HFFc6 (cell line): Measurements from ENCODE around the gene SLC4A11. TPM values are rescaled to one million over a fixed set of nuclear protein-coding genes. Genes with fewer than 3 reads are reported as not detected.

Experiments used
- DNase-seq: peaks from one replicate; pipeline ENCODE4 v3.0.0-alpha.2; 2018
- H3K27ac Mint-ChIP-seq: 2 replicates; pipeline ENCODE4 v1.8.0; 2020; ENCODE audit warnings: mild to moderate bottlenecking, mixed read lengths
- H3K27me3 Mint-ChIP-seq: 2 replicates; pipeline ENCODE4 v1.8.0; 2021; ENCODE audit warnings: mild to moderate bottlenecking, moderate library complexity, mixed read lengths; ENCODE audit not compliant: insufficient read depth
- H3K36me3 Mint-ChIP-seq: 2 replicates; pipeline ENCODE4 v1.8.0; 2021; ENCODE audit warnings: low read depth, mixed read lengths
- H3K4me1 Mint-ChIP-seq: 2 replicates; pipeline ENCODE4 v1.8.0; 2020; ENCODE audit warnings: low read depth, mixed read lengths
- H3K4me3 Mint-ChIP-seq: 2 replicates; pipeline ENCODE4 v1.8.0; 2020; ENCODE audit warnings: mild to moderate bottlenecking, moderate library complexity, mixed read lengths
- H3K9me3 Mint-ChIP-seq: 2 replicates; pipeline ENCODE4 v1.8.0; 2020; ENCODE audit warnings: mild to moderate bottlenecking, mixed read lengths
- CTCF ChIP-seq: fragments of 200-600 bp; sonication (generic); IDR thresholded peaks from 2 replicates; pipeline ENCODE4 v1.5.0; 2021; ENCODE audit warnings: antibody characterized with exemption, mild to moderate bottlenecking
- total RNA-seq, 6 experiments: library from RNA; stranded (reverse); fragmentation: NEBNext Ultra II Directional; extraction: Animal tissue kit (Norgen Biotek cat#: 25700); gene quantifications; 2 replicates in 1 of 6; 3 replicates in 5 of 6; pipeline ENCODE4 v1.2.3, GENCODE V29; 2021

The SLC4A11 gene
- total RNA-seq, 6 experiments from 2014 or later, result 2.4 to 3.6 (median 3.1) TPM

DNA sequence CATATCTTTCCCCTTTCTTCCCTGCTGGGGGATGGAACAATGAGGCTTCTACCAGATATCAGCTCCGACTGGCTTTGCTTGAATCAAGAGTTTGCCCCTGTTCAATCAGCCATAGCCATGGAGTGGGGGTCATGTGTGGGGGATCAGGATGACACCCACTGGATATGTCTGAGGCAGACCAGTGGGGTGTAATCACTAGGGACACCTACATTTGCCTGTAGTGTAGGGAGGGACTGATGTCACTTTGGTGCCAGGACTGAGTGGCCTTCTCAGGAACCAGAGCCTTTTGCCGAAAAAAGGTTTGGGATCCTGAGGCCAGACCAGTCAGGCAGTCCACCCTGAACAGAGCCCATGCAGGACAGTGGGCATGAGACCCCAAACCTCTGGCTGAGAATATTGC, 28.6 kb downstream of the SLC4A11 start:
- Mint-ChIP-seq H3K27ac (peak overlapping the region; percentile 88), H3K4me1 (peaks cover 17% of the 10 kb centered on the region), H3K36me3 (no peaks in the 10 kb centered on the region; the same call in none of the 2 replicates), H3K4me3 (peak overlapping the region; percentile 92), H3K9me3 (no peaks in the 10 kb centered on the region), H3K27me3 (no peaks in the 10 kb centered on the region; the same call in 1 of the 2 replicates)
- TF ChIP-seq CTCF, result no peak
- DNase-seq, result no peak

DNA sequence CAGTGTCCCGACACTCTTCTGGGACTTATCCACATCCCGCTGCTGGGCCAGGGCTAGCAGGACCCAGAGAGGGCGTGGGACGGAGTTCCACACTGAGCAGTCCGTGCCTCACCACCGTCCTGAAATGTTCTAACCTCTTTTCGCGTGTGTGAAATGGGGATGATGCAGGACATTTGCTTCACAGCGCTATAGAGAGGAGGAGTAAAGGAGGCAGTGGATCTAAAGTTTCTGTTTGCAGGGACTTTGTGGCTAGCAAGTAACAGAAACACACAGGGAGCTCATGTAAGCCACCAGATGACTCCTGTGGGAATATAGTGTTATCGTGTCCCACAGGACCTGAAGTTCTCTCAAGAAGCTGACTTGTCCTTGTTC, 29.1 kb downstream of the SLC4A11 start:
- Mint-ChIP-seq H3K27ac (peak overlapping the region; percentile 88), H3K4me1 (peaks cover 17% of the 10 kb centered on the region), H3K9me3 (no peaks in the 10 kb centered on the region), H3K27me3 (no peaks in the 10 kb centered on the region; the same call in 1 of the 2 replicates), H3K4me3 (peak overlapping the region; percentile 92), H3K36me3 (no peaks in the 10 kb centered on the region; the same call in none of the 2 replicates)
- DNase-seq, result peak; percentile 17
- no peak for TF ChIP-seq CTCF

DNA sequence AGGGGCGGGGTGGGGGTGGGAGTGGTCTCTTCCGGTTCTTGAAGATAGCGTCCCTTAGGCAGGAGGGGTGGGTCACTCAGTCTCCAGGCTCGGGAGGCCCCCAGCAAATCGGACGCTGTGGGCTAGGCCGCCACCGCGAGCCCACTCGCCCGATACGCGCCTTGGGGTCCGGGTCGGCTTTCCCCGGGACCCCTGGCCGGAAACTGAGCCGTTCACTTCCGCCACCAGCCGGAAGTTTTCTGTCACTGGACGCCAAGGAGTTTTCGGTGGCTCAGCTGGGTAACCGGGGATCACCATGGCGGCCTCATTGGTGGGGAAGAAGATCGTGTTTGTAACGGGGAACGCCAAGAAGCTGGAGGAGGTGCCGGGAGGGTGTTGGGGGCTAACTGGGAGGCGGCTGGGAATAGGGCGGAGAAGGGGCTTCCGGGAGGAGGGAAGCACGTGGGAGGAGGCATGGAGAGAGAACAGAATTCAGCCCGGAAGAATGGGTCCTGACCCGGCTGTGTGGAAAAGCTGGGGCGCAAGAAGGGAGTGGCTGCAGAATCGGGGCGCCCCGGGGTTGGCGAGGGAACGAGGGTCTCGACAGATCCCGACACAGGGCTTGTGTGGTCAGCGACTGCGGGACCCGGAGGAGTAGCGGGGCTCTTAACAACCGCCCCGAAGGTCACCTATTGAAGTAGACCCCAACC, 29.6 kb downstream of the SLC4A11 start, which contains the start of gene ITPA:
TSS of gene ITPA (plus strand) at position 242 of the 689 bp plus-strand sequence. CDS start at position 296, 54 bp downstream.
- Mint-ChIP-seq H3K4me3 (peak within 1 kb of the TSS; percentile 92), H3K4me1 (peaks cover 21% of the 10 kb centered on the region), H3K9me3 (no peaks in the 10 kb centered on the region), H3K27me3 (no peaks in the 10 kb centered on the region; the same call in 1 of the 2 replicates), H3K36me3 (no peaks in the 10 kb centered on the region; the same call in none of the 2 replicates), H3K27ac (peak within 1 kb of the TSS; percentile 88)
- DNase-seq, result peak; percentile 15
- no peak for TF ChIP-seq CTCF

DNA sequence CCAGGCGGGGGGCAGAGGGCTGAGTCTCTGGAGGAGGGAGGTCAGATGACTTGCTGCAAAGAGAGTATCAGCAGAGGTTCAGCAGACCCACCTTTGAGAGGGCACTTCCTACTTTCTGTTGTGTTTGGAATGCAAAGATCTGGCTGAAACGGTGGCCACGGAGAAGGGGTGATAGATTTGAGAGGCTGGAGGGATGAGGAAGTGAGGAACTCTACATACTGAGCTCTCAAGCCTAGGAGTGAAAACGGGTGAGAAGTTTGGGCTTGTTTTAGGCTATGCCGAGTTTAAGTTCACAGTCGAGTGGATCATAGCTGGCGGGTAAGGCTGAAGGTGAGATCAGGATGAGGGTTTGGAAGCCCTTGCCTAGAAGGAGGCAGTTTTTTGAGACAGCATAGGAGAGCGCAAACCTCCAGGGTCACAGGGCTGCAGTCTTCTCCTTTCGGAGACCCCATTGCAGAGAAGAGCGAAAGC, 30.2 kb downstream of the SLC4A11 start:
- no peaks in the 10 kb centered on the region; the same call in 1 of the 2 replicates for H3K27me3 Mint-ChIP-seq
- no peaks in the 10 kb centered on the region for H3K9me3 Mint-ChIP-seq
- DNase-seq, result no peak
- no peaks in the 10 kb centered on the region; the same call in none of the 2 replicates for H3K36me3 Mint-ChIP-seq
- H3K27ac Mint-ChIP-seq, result peak overlapping the region; percentile 88
- no peak for TF ChIP-seq CTCF
- H3K4me3 Mint-ChIP-seq, result peak overlapping the region; percentile 92
- peaks cover 24% of the 10 kb centered on the region for H3K4me1 Mint-ChIP-seq

GRCh38 chr20:3204124-3204794, 34.7 kb downstream of the SLC4A11 start, which contains the start of gene DDRGK1:
DDRGK1 (minus strand) TSS chr20:3204682; CDS start chr20:3204627, 55 bp downstream.
- Mint-ChIP-seq H3K27me3 (no peaks in the 10 kb centered on the region), H3K36me3 (peaks cover 6% of the 10 kb centered on the region), H3K27ac (peak within 1 kb of the TSS; percentile 75), H3K4me1 (peaks cover 22% of the 10 kb centered on the region), H3K9me3 (no peaks in the 10 kb centered on the region), H3K4me3 (peak within 1 kb of the TSS; percentile 93)
- no peak for TF ChIP-seq CTCF
- peak; percentile 60 for DNase-seq
